HCT116 (cell line): ENCODE results near the gene ERC2. TPM values are rescaled to one million over a fixed set of nuclear protein-coding genes. Genes with fewer than 3 reads are reported as not detected.

Experiments used
- ATAC-seq: fragments of 200-7000 bp; cut with Tn5 transposase; 2 replicates; pipeline ENCODE4 v1.9.1; 2020; ENCODE audit warnings: mild to moderate bottlenecking, moderate library complexity
- BruUV-seq: library from RNA; stranded (reverse); fragments of 400-500 nt; replicated peaks from 2 replicates; lab custom pipeline; 2021; lab: Mats Ljungman, UMichigan
- CTCF ChIA-PET: fragments of 300-600 bp; sonication (Branson Sonifier 250); formaldehyde crosslinking; loops from one replicate; lab custom pipeline; 2021; ENCODE audit warnings: antibody characterized with exemption; lab: Charles Lee
- POLR2A ChIA-PET: fragments of 300-600, 350-600 bp; sonication (Branson Sonifier 250); formaldehyde crosslinking; loops from one replicate; lab custom pipeline; 2021; ENCODE audit warnings: antibody characterized with exemption; lab: Charles Lee
- RAD21 ChIA-PET, 2 experiments: fragments of 300-600 bp; sonication (Branson Sonifier 250); formaldehyde crosslinking; loops; one replicate each; lab custom pipeline; 2023; ENCODE audit warnings: low total read pairs in 2 of 2; ENCODE audit not compliant: uncharacterized antibody in 2 of 2, unreplicated experiment in 2 of 2, low non-redundant PET in 1 of 2; lab: Charles Lee
- DNase-seq: peaks from one replicate; pipeline ENCODE4 v3.0.0-alpha.2; 2010; ENCODE audit warnings: low read depth, low spot score
- H2AFZ ChIP-seq: fragments of 200-600 bp; shearing (Covaris generic), sonication (generic); 2 replicates; pipeline ENCODE4 v1.6.1; 2017; ENCODE audit warnings: low read depth, mixed run types, mixed read lengths, antibody characterized with exemption, low read length; ENCODE audit not compliant: poor library complexity, severe bottlenecking
- H3K27ac ChIP-seq: 2 replicates; pipeline ENCODE4 v1.5.1; 2012; ENCODE audit warnings: low read depth, low read length
- H3K27me3 ChIP-seq: fragments of 200-600 bp; sonication (generic); 2 replicates; pipeline ENCODE4 v1.6.1; 2016; ENCODE audit warnings: mixed run types, low read length, mixed read lengths; ENCODE audit not compliant: insufficient read depth
- H3K36me3 ChIP-seq, 2 experiments: fragments of 200-500 bp in 1 of 2; fragments of 200-600 bp in 1 of 2; sonication (Bioruptor generic) in 1 of 2; sonication (generic) in 1 of 2; 2 replicates each; pipeline versions ENCODE4 v1.5.1 to v1.6.1; 2014 to 2016; ENCODE audit warnings: low read length in 2 of 2, inconsistent platforms in 1 of 2, mixed read lengths in 1 of 2, mixed run types in 1 of 2; ENCODE audit not compliant: insufficient read depth in 2 of 2, control insufficient read depth in 1 of 2
- H3K4me1 ChIP-seq, 2 experiments: fragments of 200-600 bp in 1 of 2; sonication (generic) in 1 of 2; 2 replicates each; pipeline versions ENCODE4 v1.5.1 to v1.6.1; 2012 to 2017; ENCODE audit warnings: low read length in 2 of 2, inconsistent platforms in 1 of 2, mild to moderate bottlenecking in 1 of 2, mixed read lengths in 1 of 2, mixed run types in 1 of 2, moderate library complexity in 1 of 2; ENCODE audit not compliant: insufficient read depth in 2 of 2, control insufficient read depth in 1 of 2
- H3K4me2 ChIP-seq: fragments of 200-600 bp; sonication (generic); 2 replicates; pipeline ENCODE4 v1.6.1; 2017; ENCODE audit warnings: mixed run types, low read length, mixed read lengths
- H3K4me3 ChIP-seq, 2 experiments: fragments of 200-600 bp in 1 of 2; sonication (generic) in 1 of 2; replicated peaks in 1 of 2; 2 replicates each; pipeline ENCODE4 v1.5.1; 2011 to 2016; ENCODE audit warnings: low read length in 2 of 2, control low read depth in 1 of 2, low read depth in 1 of 2, mild to moderate bottlenecking in 1 of 2, mixed read lengths in 1 of 2, mixed run types in 1 of 2
- H3K79me2 ChIP-seq: fragments of 200-600 bp; sonication (generic); 2 replicates; pipeline ENCODE4 v1.6.1; 2017; ENCODE audit warnings: mild to moderate bottlenecking, mixed run types, low read length, moderate library complexity, mixed read lengths; ENCODE audit not compliant: insufficient read depth
- H3K9ac ChIP-seq: fragments of 200-600 bp; sonication (generic); 2 replicates; pipeline ENCODE4 v1.6.1; 2016; ENCODE audit warnings: low read length, mixed read lengths
- H3K9me2 ChIP-seq: fragments of 200-600 bp; sonication (generic), shearing (Covaris generic); 2 replicates; pipeline ENCODE4 v1.6.1; 2017; ENCODE audit warnings: mixed run types, mild to moderate bottlenecking, moderate library complexity; ENCODE audit not compliant: insufficient read depth
- H3K9me3 ChIP-seq, 2 experiments: fragments of 200-500 bp in 1 of 2; fragments of 200-600 bp in 1 of 2; sonication (Bioruptor generic) in 1 of 2; sonication (generic) in 1 of 2; 2 replicates each; pipeline ENCODE4 v1.6.1; 2014 to 2017; ENCODE audit warnings: low read length in 2 of 2, mixed read lengths in 2 of 2, inconsistent platforms in 1 of 2, low read depth in 1 of 2, mild to moderate bottlenecking in 1 of 2, mixed run types in 1 of 2, moderate library complexity in 1 of 2; ENCODE audit not compliant: control insufficient read depth in 1 of 2, insufficient read depth in 1 of 2
- H4K20me1 ChIP-seq: fragments of 200-600 bp; sonication (generic), shearing (Covaris generic); 2 replicates; pipeline ENCODE4 v1.6.1; 2017; ENCODE audit warnings: mixed run types, mild to moderate bottlenecking, moderate library complexity; ENCODE audit not compliant: insufficient read depth
- CBX3 ChIP-seq: IDR thresholded peaks from 2 replicates; pipeline ENCODE4 v1.6.1; 2012; ENCODE audit warnings: low read depth
- CEBPB ChIP-seq: IDR thresholded peaks from 2 replicates; pipeline ENCODE4 v1.6.1; 2012; ENCODE audit warnings: low read depth
- FOSL1 ChIP-seq: IDR thresholded peaks from 2 replicates; pipeline ENCODE4 v1.6.1; 2012; ENCODE audit warnings: low read depth
- JUND ChIP-seq: IDR thresholded peaks from 2 replicates; pipeline ENCODE4 v1.6.1; 2012
- MAX ChIP-seq: IDR thresholded peaks from 2 replicates; pipeline ENCODE4 v1.6.1; 2012
- POLR2AphosphoS5 ChIP-seq: IDR thresholded peaks from 2 replicates; pipeline ENCODE4 v1.6.1; 2011; ENCODE audit warnings: mild to moderate bottlenecking, low read depth, low read length, moderate library complexity
- RAD21 ChIP-seq: IDR thresholded peaks from 2 replicates; pipeline ENCODE4 v1.6.1; 2012; ENCODE audit warnings: low read depth, mild to moderate bottlenecking
- SIN3A ChIP-seq: IDR thresholded peaks from 2 replicates; pipeline ENCODE4 v1.6.1; 2012; ENCODE audit warnings: low read depth
- TCF7L2 ChIP-seq: IDR thresholded peaks from 2 replicates; pipeline ENCODE4 v1.7.0; 2011; ENCODE audit warnings: borderline replicate concordance, inconsistent platforms; ENCODE audit not compliant: insufficient read depth, insufficient read length; ENCODE audit errors: extremely low read depth
- ZBTB33 ChIP-seq: IDR thresholded peaks from 2 replicates; pipeline ENCODE4 v1.6.1; 2011; ENCODE audit warnings: mild to moderate bottlenecking, low read length, moderate library complexity; ENCODE audit not compliant: insufficient replicate concordance; ENCODE audit errors: extremely low read depth
- intact Hi-C: fragments of 100-400 bp; cut with micrococcal nuclease; formaldehyde crosslinking; loops from 2 replicates; pipeline ENCODE4 v1.10.0; 2022
- total RNA-seq: library from RNA; stranded (reverse); gene quantifications from one replicate; pipeline ENCODE4 v1.2.1, GENCODE V29; 2021; ENCODE audit not compliant: unreplicated experiment
- TF ChIP-seq, protein P1 (sequence below), 3 experiments: fragments of 200-600 bp in 1 of 3; sonication (generic) in 1 of 3; IDR thresholded peaks in 2 of 3; conservative IDR thresholded peaks in 1 of 3; 2 replicates each; pipeline ENCODE4 v1.5.1; 2012 to 2017; ENCODE audit warnings: low read depth in 2 of 3, low read length in 2 of 3, antibody characterized with exemption in 1 of 3, borderline replicate concordance in 1 of 3, control low read depth in 1 of 3, mild to moderate bottlenecking in 1 of 3, mixed read lengths in 1 of 3, mixed run types in 1 of 3, moderate library complexity in 1 of 3; ENCODE audit not compliant: insufficient read depth in 1 of 3
- TF ChIP-seq, protein P2 (sequence below): IDR thresholded peaks from 2 replicates; pipeline ENCODE4 v1.6.1; 2012; ENCODE audit warnings: low read depth

Gene ERC2
- total RNA-seq, 1 experiment from 2014 or later = not detected

DNA sequence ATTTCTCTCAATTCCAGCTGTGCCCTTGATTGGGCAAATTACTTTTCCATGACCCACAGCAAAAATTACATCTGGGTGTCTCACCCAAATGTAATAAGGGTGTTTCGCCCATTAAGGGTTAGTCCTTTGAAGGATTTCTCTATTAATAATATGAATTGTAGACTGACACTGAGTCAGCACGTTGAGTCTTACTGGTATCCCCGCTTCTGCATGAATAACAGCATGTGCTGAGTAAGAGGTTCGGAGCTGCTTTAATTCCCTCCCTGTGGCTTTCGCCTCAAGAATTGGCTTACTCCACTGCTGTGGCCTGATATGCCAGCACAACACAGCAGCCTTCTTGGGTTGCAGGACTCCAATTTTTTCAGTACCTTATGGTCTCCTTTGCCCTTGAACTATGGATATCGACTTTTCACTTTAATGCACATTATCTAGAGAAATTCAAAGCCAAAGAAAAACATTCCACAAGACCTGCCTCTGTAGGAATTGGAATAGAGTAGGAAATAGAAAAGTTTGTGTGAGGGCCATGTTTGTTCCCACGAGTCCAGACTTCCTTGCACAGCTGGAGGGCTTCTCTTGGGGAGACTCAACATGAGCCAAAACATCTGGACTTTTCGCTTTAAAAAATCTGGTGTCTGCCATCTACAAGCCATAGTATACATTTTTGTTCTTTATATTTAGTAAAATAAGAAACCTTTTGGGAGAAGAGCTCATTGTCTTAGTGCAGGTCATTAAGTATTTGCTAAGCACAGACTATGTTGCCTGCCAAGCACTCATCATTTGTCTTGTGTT, 20.7 kb upstream of the ERC2 start:
- no peaks in the 10 kb centered on the region for H3K36me3 ChIP-seq
- TF ChIP-seq FOSL1 (no peak), CEBPB (no peak), CBX3 (no peak), JUND (no peak), POLR2AphosphoS5 (no peak), RAD21 (no peak), TCF7L2 (no peak), MAX (no peak), SIN3A (no peak), ZBTB33 (no peak)
- TF ChIP-seq, protein P1, sequence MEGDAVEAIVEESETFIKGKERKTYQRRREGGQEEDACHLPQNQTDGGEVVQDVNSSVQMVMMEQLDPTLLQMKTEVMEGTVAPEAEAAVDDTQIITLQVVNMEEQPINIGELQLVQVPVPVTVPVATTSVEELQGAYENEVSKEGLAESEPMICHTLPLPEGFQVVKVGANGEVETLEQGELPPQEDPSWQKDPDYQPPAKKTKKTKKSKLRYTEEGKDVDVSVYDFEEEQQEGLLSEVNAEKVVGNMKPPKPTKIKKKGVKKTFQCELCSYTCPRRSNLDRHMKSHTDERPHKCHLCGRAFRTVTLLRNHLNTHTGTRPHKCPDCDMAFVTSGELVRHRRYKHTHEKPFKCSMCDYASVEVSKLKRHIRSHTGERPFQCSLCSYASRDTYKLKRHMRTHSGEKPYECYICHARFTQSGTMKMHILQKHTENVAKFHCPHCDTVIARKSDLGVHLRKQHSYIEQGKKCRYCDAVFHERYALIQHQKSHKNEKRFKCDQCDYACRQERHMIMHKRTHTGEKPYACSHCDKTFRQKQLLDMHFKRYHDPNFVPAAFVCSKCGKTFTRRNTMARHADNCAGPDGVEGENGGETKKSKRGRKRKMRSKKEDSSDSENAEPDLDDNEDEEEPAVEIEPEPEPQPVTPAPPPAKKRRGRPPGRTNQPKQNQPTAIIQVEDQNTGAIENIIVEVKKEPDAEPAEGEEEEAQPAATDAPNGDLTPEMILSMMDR (IDR thresholded peaks at IDR 0.05 in 2 of 3, conservative IDR thresholded peaks at IDR 0.05 in 1 of 3; ENCODE audit: borderline replicate concordance in 1 of 3, insufficient read depth in 1 of 3, low read depth in 2 of 3, low read length in 2 of 3) = no peak
- TF ChIP-seq, protein P2, sequence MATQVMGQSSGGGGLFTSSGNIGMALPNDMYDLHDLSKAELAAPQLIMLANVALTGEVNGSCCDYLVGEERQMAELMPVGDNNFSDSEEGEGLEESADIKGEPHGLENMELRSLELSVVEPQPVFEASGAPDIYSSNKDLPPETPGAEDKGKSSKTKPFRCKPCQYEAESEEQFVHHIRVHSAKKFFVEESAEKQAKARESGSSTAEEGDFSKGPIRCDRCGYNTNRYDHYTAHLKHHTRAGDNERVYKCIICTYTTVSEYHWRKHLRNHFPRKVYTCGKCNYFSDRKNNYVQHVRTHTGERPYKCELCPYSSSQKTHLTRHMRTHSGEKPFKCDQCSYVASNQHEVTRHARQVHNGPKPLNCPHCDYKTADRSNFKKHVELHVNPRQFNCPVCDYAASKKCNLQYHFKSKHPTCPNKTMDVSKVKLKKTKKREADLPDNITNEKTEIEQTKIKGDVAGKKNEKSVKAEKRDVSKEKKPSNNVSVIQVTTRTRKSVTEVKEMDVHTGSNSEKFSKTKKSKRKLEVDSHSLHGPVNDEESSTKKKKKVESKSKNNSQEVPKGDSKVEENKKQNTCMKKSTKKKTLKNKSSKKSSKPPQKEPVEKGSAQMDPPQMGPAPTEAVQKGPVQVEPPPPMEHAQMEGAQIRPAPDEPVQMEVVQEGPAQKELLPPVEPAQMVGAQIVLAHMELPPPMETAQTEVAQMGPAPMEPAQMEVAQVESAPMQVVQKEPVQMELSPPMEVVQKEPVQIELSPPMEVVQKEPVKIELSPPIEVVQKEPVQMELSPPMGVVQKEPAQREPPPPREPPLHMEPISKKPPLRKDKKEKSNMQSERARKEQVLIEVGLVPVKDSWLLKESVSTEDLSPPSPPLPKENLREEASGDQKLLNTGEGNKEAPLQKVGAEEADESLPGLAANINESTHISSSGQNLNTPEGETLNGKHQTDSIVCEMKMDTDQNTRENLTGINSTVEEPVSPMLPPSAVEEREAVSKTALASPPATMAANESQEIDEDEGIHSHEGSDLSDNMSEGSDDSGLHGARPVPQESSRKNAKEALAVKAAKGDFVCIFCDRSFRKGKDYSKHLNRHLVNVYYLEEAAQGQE = no peak
- TF ChIP-seq, all 23 proteins: peak for 0
- H3K4me3 ChIP-seq = no peak overlapping the region
- POLR2A ChIA-PET = no interaction called here
- DNase-seq (no peak), ATAC-seq (no peak)
- CTCF ChIA-PET = no interaction called here
- H2AFZ ChIP-seq = no peak overlapping the region
- H3K4me2 ChIP-seq = no peak overlapping the region
- RAD21 ChIA-PET = no interaction called here
- BruUV-seq = no TSS peak
- H3K27ac ChIP-seq = no peak overlapping the region
- H3K27me3 ChIP-seq = peaks cover 75% of the 10 kb centered on the region
- H3K4me1 ChIP-seq = no peaks in the 10 kb centered on the region
- no peaks in the 10 kb centered on the region for H3K9me2 ChIP-seq
- H4K20me1 ChIP-seq = no peaks in the 10 kb centered on the region
- no peaks in the 10 kb centered on the region for H3K79me2 ChIP-seq
- H3K9ac ChIP-seq = no peak overlapping the region
- H3K9me3 ChIP-seq = no peaks in the 10 kb centered on the region
- intact Hi-C loops = no loop called here
